KMS-11 (cell line): ENCODE data around the gene CYP2W1.
"Not testable (repeated sequence)": the region's sequence is repeated elsewhere in the genome, so short reads cannot be mapped to it uniquely, and the experiment has no call there.

ENCODE experiments used
- H2AFZ ChIP-seq: fragments of 200-600 bp; sonication (generic); 2 replicates; pipeline ENCODE4 v1.6.1; 2016; ENCODE audit warnings: antibody characterized with exemption, mixed run types, low read depth
- H3K27ac ChIP-seq: fragments of 200-600 bp; sonication (generic); 2 replicates; pipeline ENCODE4 v1.6.1; 2016; ENCODE audit warnings: mild to moderate bottlenecking, mixed run types
- H3K27me3 ChIP-seq: fragments of 200-600 bp; sonication (generic); 2 replicates; pipeline ENCODE4 v1.6.1; 2017; ENCODE audit warnings: mild to moderate bottlenecking, low read depth, mixed run types, moderate library complexity; ENCODE audit not compliant: insufficient read depth
- H3K36me3 ChIP-seq: fragments of 200-600 bp; sonication (generic); 2 replicates; pipeline ENCODE4 v1.6.1; 2017; ENCODE audit warnings: mild to moderate bottlenecking, mixed run types; ENCODE audit not compliant: insufficient read depth
- H3K4me1 ChIP-seq: fragments of 200-600 bp; sonication (generic); 2 replicates; pipeline ENCODE4 v1.6.1; 2016; ENCODE audit warnings: mild to moderate bottlenecking, low read depth, mixed run types; ENCODE audit not compliant: poor library complexity, severe bottlenecking
- H3K4me2 ChIP-seq: fragments of 200-600 bp; sonication (generic); 2 replicates; pipeline ENCODE4 v1.7.0; 2016; ENCODE audit warnings: mild to moderate bottlenecking, mixed run types
- H3K4me3 ChIP-seq: fragments of 200-600 bp; sonication (generic); IDR thresholded peaks from 2 replicates; pipeline ENCODE4 v1.6.1; 2017; ENCODE audit warnings: low read depth, low read length, mixed read lengths; ENCODE audit not compliant: insufficient read depth
- H3K79me2 ChIP-seq: fragments of 200-600 bp; sonication (generic); 2 replicates; pipeline ENCODE4 v1.6.1; 2016; ENCODE audit warnings: low read depth, mixed run types; ENCODE audit not compliant: insufficient read depth
- H3K9ac ChIP-seq: fragments of 200-600 bp; sonication (generic); 2 replicates; pipeline ENCODE4 v1.6.1; 2016; ENCODE audit warnings: mild to moderate bottlenecking, mixed run types
- H4K20me1 ChIP-seq: fragments of 200-600 bp; sonication (generic); 2 replicates; pipeline ENCODE4 v1.6.1; 2016; ENCODE audit warnings: mild to moderate bottlenecking, mixed run types; ENCODE audit not compliant: insufficient read depth
- CTCF ChIP-seq: fragments of 200-600 bp; sonication (generic); conservative IDR thresholded peaks from 2 replicates; pipeline ENCODE4 v1.6.1; 2017; ENCODE audit warnings: low read depth, mild to moderate bottlenecking, antibody characterized with exemption, low read length, moderate library complexity, mixed read lengths

CYP2W1 gene

GRCh38 chr7:957418-958220, 25.4 kb upstream of the CYP2W1 start:
- Histone ChIP-seq H3K27me3 (peaks cover 36% of the 10 kb centered on the region), H3K4me3 (no peak overlapping the region), H3K4me1 (no peaks in the 10 kb centered on the region), H4K20me1 (no peaks in the 10 kb centered on the region), H2AFZ (no peak overlapping the region), H3K36me3 (no peaks in the 10 kb centered on the region), H3K9ac (no peak overlapping the region), H3K4me2 (no peak overlapping the region), H3K79me2 (no peaks in the 10 kb centered on the region), H3K27ac (no peak overlapping the region)
- TF ChIP-seq CTCF = no peak

GRCh38 chr7:958221-959200, 24.5 kb upstream of the CYP2W1 start:
- peaks cover 36% of the 10 kb centered on the region for H3K27me3 ChIP-seq
- no peaks in the 10 kb centered on the region for H3K4me1 ChIP-seq
- H3K4me3 ChIP-seq = no peak overlapping the region
- no peak overlapping the region for H3K9ac ChIP-seq
- no peaks in the 10 kb centered on the region for H4K20me1 ChIP-seq
- H3K4me2 ChIP-seq = no peak overlapping the region
- H3K27ac ChIP-seq = no peak overlapping the region
- TF ChIP-seq CTCF = no peak
- H2AFZ ChIP-seq = no peak overlapping the region
- no peaks in the 10 kb centered on the region for H3K79me2 ChIP-seq
- no peaks in the 10 kb centered on the region for H3K36me3 ChIP-seq

GRCh38 chr7:959271-959670, 23.7 kb upstream of the CYP2W1 start:
- H3K4me1 ChIP-seq = no peaks in the 10 kb centered on the region
- no peak overlapping the region for H3K9ac ChIP-seq
- H3K27me3 ChIP-seq = peaks cover 36% of the 10 kb centered on the region

GRCh38 chr7:959740-960139, 23.2 kb upstream of the CYP2W1 start:
- not testable (repeated sequence) for H3K27ac ChIP-seq, H3K4me3 ChIP-seq, H3K79me2 ChIP-seq, H2AFZ ChIP-seq, H3K9ac ChIP-seq, H4K20me1 ChIP-seq, H3K4me2 ChIP-seq, H3K36me3 ChIP-seq, H3K4me1 ChIP-seq
- H3K27me3 ChIP-seq = peaks cover 36% of the 10 kb centered on the region

More at GRCh38 chr7:959271-959670, 23.7 kb upstream of the CYP2W1 start:
- no peak overlapping the region for H3K4me2 ChIP-seq
- no peaks in the 10 kb centered on the region for H3K36me3 ChIP-seq
- no peak for TF ChIP-seq CTCF
- H2AFZ ChIP-seq = no peak overlapping the region
- no peaks in the 10 kb centered on the region for H3K79me2 ChIP-seq
- H4K20me1 ChIP-seq = no peaks in the 10 kb centered on the region
- H3K4me3 ChIP-seq = no peak overlapping the region
- H3K27ac ChIP-seq = no peak overlapping the region
